GM18520 (cell line): ENCODE results near the gene DDOST.
"Not testable (repeated sequence)": the region's sequence is repeated elsewhere in the genome, so short reads cannot be mapped to it uniquely, and the experiment has no call there.

Source experiments
- ATAC-seq: cut with Tn5 transposase; IDR thresholded peaks from one replicate; pipeline ENCODE4 v1.9.1; 2021; ENCODE audit not compliant: unreplicated experiment

DDOST gene

GRCh38 chr1:20693623-20694022 is 32.5 kb upstream of the DDOST start:
- no peak for ATAC-seq

- no peak for ATAC-seq
Observed at GRCh38 chr1:20691872-20692271, 30.7 kb upstream of the DDOST start.

- no peak for ATAC-seq
Observed at GRCh38 chr1:20689645-20690056, 28.5 kb upstream of the DDOST start.

- ATAC-seq, result no peak
Observed at GRCh38 chr1:20686883-20687725, 25.9 kb upstream of the DDOST start.

GRCh38 chr1:20685741-20686140 is 24.6 kb upstream of the DDOST start:
- ATAC-seq, result no peak

- ATAC-seq, result no peak
Observed at GRCh38 chr1:20685099-20685662, 24.0 kb upstream of the DDOST start.

GRCh38 chr1:20684651-20685050 is 23.5 kb upstream of the DDOST start:
- ATAC-seq, result no peak

GRCh38 chr1:20684050-20684620 is 23.0 kb upstream of the DDOST start:
- no peak for ATAC-seq

- no peak for ATAC-seq
Observed at GRCh38 chr1:20683614-20684013, 22.4 kb upstream of the DDOST start.

GRCh38 chr1:20682571-20683236 is 21.5 kb upstream of the DDOST start:
- ATAC-seq, result no peak

- ATAC-seq, result no peak
Observed at GRCh38 chr1:20681999-20682398, 20.8 kb upstream of the DDOST start.

GRCh38 chr1:20680269-20680668 is 19.1 kb upstream of the DDOST start:
- ATAC-seq, result no peak

GRCh38 chr1:20678599-20678998 is 17.4 kb upstream of the DDOST start:
- no peak for ATAC-seq

- ATAC-seq, result not testable (repeated sequence)
Observed at GRCh38 chr1:20673626-20674025, 12.5 kb upstream of the DDOST start.

GRCh38 chr1:20672265-20672632 is 11.1 kb upstream of the DDOST start:
- ATAC-seq, result no peak

GRCh38 chr1:20670936-20671335 is 9.8 kb upstream of the DDOST start:
- ATAC-seq, result no peak

- ATAC-seq, result no peak
Observed at GRCh38 chr1:20668581-20668980, 7.4 kb upstream of the DDOST start.

- ATAC-seq, result no peak
Observed at GRCh38 chr1:20666804-20667203, 5.6 kb upstream of the DDOST start.

GRCh38 chr1:20666146-20666545 is 5.0 kb upstream of the DDOST start:
- ATAC-seq, result no peak

GRCh38 chr1:20665726-20666125 is 4.6 kb upstream of the DDOST start:
- no peak for ATAC-seq

GRCh38 chr1:20663969-20664715 is 3.0 kb upstream of the DDOST start:
- ATAC-seq, result no peak
